ENCODE results near the gene PCDHGA9.
"Not testable (repeated sequence)": the region's sequence is repeated elsewhere in the genome, so short reads cannot be mapped to it uniquely, and the experiment has no call there.

The PCDHGA9 gene

DNA sequence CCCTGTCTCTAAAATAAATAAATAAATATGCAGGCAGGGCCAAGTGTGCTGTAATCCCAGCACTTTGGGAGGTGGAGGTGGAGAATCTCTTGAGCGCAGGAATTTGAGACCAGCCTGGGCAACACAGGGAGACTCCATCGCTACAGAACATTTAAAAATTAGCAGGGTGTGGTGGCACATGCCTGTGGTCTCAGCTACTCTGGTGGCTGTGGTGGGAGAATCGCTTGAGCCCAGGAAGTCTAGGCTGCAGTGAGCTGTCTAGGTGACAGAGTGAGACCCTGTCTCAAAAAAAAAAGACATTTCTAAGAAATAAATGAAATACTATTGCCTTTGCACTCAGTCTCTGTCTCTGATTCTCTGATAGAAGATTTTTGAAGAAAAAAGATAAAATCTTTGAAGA lies 9.0 kb downstream of the PCDHGA9 start:
- DNase-seq (ENCODE audit: low read depth), result no peak
- TF ChIP-seq CTCF (conservative IDR thresholded peaks at IDR 0.05; ENCODE audit: low read depth, low read length), result no peak
- no peak overlapping the region for H3K4me3 ChIP-seq (ENCODE audit: low read depth, low read length)

DNA sequence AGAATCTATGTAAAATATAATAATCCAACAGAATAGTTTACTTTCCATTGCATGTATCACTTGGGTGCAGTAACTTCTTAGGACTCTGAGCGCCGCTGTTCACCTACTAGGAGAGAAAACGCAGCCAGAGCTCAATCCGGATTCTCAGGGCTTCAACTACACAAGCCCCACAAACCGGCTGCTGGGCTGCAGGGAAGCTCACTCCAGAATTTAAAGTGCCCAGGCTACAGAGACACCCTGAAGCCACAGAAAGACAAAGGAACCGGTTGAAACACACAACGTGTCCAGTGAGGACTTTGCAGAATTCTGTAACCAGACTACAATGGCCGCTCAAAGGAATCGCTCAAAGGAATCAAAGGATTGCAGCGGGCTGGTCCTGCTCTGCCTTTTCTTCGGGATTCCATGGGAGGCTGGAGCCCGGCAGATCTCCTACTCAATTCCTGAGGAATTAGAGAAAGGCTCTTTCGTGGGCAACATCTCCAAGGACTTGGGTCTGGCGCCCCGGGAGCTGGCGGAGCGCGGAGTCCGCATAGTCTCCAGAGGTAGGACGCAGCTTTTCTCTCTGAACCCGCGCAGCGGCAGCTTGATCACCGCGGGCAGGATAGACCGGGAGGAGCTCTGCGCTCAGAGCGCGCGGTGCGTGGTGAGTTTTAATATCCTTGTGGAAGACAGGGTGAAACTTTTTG lies 10.4 kb downstream of the PCDHGA9 start, which contains the start of gene PCDHGA10:
Gene PCDHGA10 (plus strand): TSS at position 134 of the 686 bp plus-strand sequence. CDS start 189 bp downstream, at position 323.
- peak; percentile 83 for DNase-seq (ENCODE audit: low read depth)
- TF ChIP-seq CTCF (conservative IDR thresholded peaks at IDR 0.05; ENCODE audit: low read depth, low read length), result peak; percentile 75
- H3K4me3 ChIP-seq (ENCODE audit: low read depth, low read length), result peak within 1 kb of the TSS; percentile 57

DNA sequence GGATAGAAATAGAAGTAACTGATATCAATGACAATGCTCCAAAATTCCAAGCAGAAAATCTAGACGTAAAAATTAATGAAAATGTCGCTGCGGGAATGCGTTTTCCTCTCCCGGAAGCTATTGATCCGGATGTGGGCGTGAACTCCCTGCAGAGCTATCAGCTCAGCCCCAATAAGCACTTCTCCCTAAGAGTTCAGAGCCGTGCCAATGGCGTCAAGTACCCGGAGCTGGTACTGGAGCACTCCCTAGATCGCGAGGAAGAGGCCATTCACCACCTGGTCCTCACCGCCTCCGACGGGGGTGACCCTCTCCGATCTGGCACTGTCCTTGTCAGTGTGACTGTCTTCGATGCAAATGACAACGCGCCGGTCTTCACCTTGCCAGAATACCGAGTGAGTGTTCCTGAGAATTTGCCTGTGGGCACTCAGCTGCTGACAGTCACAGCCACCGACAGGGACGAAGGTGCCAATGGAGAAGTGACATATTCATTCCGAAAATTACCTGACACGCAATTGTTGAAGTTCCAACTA lies 11.0 kb downstream of the PCDHGA9 start:
- no peak for DNase-seq (ENCODE audit: low read depth)
- H3K4me3 ChIP-seq (ENCODE audit: low read depth, low read length), result peak overlapping the region; percentile 57
- TF ChIP-seq CTCF (conservative IDR thresholded peaks at IDR 0.05; ENCODE audit: low read depth, low read length), result no peak

DNA sequence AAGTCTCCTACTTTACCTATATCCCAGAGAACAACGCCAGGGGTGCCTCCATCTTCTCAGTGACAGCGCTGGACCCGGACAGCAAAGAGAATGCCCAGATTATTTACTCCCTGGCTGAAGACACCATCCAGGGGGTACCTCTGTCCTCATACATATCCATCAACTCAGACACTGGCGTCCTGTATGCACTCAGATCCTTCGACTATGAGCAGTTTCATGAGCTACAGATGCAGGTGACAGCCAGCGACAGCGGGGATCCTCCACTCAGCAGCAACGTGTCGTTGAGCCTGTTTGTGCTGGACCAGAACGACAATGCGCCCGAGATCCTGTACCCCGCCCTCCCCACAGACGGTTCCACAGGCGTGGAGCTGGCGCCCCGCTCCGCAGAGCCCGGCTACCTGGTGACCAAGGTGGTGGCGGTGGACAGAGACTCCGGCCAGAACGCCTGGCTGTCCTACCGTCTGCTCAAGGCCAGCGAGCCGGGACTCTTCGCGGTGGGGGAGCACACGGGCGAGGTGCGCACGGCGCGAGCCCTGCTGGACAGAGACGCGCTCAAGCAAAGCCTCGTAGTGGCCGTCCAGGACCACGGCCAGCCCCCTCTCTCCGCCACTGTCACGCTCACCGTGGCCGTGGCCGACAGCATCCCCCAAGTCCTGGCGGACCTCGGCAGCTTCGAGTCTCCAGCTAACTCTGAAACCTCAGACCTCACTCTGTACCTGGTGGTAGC lies 12.1 kb downstream of the PCDHGA9 start:
- DNase-seq (ENCODE audit: low read depth); H3K4me3 ChIP-seq (ENCODE audit: low read depth, low read length): not testable (repeated sequence)

- not testable (repeated sequence) for H3K4me3 ChIP-seq (ENCODE audit: low read depth, low read length); DNase-seq (ENCODE audit: low read depth)
Observed at GRCh38 chr5:141415275-141415618, 12.7 kb downstream of the PCDHGA9 start.

DNA sequence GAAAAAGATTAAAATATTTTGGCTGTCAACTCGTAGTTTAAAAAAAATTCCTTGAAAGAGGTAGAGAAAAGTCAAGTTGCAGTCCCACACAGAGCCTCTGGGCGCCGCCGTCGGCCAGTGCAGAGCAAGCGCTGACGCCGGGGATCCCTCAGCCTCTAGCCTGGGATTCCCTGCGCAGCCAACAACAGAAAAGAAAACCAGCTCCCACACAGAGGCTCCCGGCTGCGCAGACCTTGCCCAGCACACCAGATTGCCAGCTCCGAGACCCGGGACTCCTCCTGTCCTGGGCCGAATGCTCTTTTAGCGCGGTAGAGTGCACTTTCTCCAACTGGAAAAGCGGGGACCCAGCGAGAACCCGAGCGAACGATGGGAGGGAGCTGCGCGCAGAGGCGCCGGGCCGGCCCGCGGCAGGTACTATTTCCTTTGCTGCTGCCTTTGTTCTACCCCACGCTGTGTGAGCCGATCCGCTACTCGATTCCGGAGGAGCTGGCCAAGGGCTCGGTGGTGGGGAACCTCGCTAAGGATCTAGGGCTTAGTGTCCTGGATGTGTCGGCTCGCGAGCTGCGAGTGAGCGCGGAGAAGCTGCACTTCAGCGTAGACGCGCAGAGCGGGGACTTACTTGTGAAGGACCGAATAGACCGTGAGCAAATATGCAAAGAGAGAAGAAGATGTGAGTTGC lies 15.1 kb downstream of the PCDHGA9 start, which contains the start of gene PCDHGB7:
Gene PCDHGB7 (plus strand): TSS at position 184 of the 679 bp plus-strand sequence. CDS start 183 bp downstream, at position 367.
- H3K4me3 ChIP-seq (ENCODE audit: low read depth, low read length), result peak within 1 kb of the TSS; percentile 58
- peak; percentile 86 for TF ChIP-seq CTCF (conservative IDR thresholded peaks at IDR 0.05; ENCODE audit: low read depth, low read length)
- peak; percentile 87 for DNase-seq (ENCODE audit: low read depth)

- no peak for DNase-seq (ENCODE audit: low read depth)
- H3K4me3 ChIP-seq (ENCODE audit: low read depth, low read length), result no peak overlapping the region
- no peak for TF ChIP-seq CTCF (conservative IDR thresholded peaks at IDR 0.05; ENCODE audit: low read depth, low read length)
Observed at GRCh38 chr5:141419074-141419880, 16.7 kb downstream of the PCDHGA9 start.

All from choroid plexus epithelial cell (primary cell).